Measurements from ENCODE around the gene CFAP77.

CFAP77 gene

GRCh38 chr9:132546148-132547051 lies 136.4 kb downstream of the CFAP77 start (continued):
- TF ChIP-seq ZNF792 (tag by site-specific recombination; IDR thresholded peaks at IDR 0.05) (no peak), ZNF658 (tag by site-specific recombination; IDR thresholded peaks at IDR 0.05) (no peak), ZNF354C (tag by site-specific recombination; IDR thresholded peaks at IDR 0.05; ENCODE audit: borderline replicate concordance, low read depth) (no peak), ZFP69B (tag by site-specific recombination; IDR thresholded peaks at IDR 0.05) (peak; percentile 13; the same call in 1 of the 2 replicates), ZNF621 (tag by site-specific recombination; IDR thresholded peaks at IDR 0.05) (no peak), ZNF555 (tag by site-specific recombination; conservative IDR thresholded peaks at IDR 0.05) (no peak), ZNF169 (tag by site-specific recombination; IDR thresholded peaks at IDR 0.05) (no peak), ZSCAN16 (tag by site-specific recombination; IDR thresholded peaks at IDR 0.05) (peak; percentile 90), ZNF677 (tag by site-specific recombination; IDR thresholded peaks at IDR 0.05) (no peak), ZNF239 (tag by site-specific recombination; IDR thresholded peaks at IDR 0.05) (no peak), YY2 (tag by site-specific recombination; IDR thresholded peaks at IDR 0.05) (no peak), ZXDB (tag by site-specific recombination; IDR thresholded peaks at IDR 0.05) (no peak), ZBTB10 (tag by site-specific recombination; IDR thresholded peaks at IDR 0.05) (0 out of 2 replicates have a peak, but pooled peaks have one; percentile 45), ZNF155 (tag by site-specific recombination; IDR thresholded peaks at IDR 0.05) (no peak), KLF9 (tag by site-specific recombination; IDR thresholded peaks at IDR 0.05; ENCODE audit: low read depth) (peak; percentile 43; the same call in 1 of the 2 replicates), ZNF324 (tag by site-specific recombination; IDR thresholded peaks at IDR 0.05) (peak; percentile 35; the same call in 1 of the 2 replicates), ZNF560 (tag by site-specific recombination; IDR thresholded peaks at IDR 0.05; ENCODE audit: borderline replicate concordance) (no peak), ZNF416 (tag by site-specific recombination; IDR thresholded peaks at IDR 0.05) (no peak), ZFP41 (tag by site-specific recombination; IDR thresholded peaks at IDR 0.05; ENCODE audit: borderline replicate concordance) (no peak), PRDM1 (tag by site-specific recombination; IDR thresholded peaks at IDR 0.05) (no peak)
- TF ChIP-seq, protein P1, sequence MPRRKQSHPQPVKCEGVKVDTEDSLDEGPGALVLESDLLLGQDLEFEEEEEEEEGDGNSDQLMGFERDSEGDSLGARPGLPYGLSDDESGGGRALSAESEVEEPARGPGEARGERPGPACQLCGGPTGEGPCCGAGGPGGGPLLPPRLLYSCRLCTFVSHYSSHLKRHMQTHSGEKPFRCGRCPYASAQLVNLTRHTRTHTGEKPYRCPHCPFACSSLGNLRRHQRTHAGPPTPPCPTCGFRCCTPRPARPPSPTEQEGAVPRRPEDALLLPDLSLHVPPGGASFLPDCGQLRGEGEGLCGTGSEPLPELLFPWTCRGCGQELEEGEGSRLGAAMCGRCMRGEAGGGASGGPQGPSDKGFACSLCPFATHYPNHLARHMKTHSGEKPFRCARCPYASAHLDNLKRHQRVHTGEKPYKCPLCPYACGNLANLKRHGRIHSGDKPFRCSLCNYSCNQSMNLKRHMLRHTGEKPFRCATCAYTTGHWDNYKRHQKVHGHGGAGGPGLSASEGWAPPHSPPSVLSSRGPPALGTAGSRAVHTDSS (tag by site-specific recombination; IDR thresholded peaks at IDR 0.05) = no peak
- TF ChIP-seq, protein P2, sequence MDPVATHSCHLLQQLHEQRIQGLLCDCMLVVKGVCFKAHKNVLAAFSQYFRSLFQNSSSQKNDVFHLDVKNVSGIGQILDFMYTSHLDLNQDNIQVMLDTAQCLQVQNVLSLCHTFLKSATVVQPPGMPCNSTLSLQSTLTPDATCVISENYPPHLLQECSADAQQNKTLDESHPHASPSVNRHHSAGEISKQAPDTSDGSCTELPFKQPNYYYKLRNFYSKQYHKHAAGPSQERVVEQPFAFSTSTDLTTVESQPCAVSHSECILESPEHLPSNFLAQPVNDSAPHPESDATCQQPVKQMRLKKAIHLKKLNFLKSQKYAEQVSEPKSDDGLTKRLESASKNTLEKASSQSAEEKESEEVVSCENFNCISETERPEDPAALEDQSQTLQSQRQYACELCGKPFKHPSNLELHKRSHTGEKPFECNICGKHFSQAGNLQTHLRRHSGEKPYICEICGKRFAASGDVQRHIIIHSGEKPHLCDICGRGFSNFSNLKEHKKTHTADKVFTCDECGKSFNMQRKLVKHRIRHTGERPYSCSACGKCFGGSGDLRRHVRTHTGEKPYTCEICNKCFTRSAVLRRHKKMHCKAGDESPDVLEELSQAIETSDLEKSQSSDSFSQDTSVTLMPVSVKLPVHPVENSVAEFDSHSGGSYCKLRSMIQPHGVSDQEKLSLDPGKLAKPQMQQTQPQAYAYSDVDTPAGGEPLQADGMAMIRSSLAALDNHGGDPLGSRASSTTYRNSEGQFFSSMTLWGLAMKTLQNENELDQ (tag by site-specific recombination; IDR thresholded peaks at IDR 0.05; ENCODE audit: low read depth) = no peak
- TF ChIP-seq, protein P3, sequence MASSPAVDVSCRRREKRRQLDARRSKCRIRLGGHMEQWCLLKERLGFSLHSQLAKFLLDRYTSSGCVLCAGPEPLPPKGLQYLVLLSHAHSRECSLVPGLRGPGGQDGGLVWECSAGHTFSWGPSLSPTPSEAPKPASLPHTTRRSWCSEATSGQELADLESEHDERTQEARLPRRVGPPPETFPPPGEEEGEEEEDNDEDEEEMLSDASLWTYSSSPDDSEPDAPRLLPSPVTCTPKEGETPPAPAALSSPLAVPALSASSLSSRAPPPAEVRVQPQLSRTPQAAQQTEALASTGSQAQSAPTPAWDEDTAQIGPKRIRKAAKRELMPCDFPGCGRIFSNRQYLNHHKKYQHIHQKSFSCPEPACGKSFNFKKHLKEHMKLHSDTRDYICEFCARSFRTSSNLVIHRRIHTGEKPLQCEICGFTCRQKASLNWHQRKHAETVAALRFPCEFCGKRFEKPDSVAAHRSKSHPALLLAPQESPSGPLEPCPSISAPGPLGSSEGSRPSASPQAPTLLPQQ (tag by site-specific recombination; IDR thresholded peaks at IDR 0.05) = peak; percentile 79
- TF ChIP-seq, protein P4, sequence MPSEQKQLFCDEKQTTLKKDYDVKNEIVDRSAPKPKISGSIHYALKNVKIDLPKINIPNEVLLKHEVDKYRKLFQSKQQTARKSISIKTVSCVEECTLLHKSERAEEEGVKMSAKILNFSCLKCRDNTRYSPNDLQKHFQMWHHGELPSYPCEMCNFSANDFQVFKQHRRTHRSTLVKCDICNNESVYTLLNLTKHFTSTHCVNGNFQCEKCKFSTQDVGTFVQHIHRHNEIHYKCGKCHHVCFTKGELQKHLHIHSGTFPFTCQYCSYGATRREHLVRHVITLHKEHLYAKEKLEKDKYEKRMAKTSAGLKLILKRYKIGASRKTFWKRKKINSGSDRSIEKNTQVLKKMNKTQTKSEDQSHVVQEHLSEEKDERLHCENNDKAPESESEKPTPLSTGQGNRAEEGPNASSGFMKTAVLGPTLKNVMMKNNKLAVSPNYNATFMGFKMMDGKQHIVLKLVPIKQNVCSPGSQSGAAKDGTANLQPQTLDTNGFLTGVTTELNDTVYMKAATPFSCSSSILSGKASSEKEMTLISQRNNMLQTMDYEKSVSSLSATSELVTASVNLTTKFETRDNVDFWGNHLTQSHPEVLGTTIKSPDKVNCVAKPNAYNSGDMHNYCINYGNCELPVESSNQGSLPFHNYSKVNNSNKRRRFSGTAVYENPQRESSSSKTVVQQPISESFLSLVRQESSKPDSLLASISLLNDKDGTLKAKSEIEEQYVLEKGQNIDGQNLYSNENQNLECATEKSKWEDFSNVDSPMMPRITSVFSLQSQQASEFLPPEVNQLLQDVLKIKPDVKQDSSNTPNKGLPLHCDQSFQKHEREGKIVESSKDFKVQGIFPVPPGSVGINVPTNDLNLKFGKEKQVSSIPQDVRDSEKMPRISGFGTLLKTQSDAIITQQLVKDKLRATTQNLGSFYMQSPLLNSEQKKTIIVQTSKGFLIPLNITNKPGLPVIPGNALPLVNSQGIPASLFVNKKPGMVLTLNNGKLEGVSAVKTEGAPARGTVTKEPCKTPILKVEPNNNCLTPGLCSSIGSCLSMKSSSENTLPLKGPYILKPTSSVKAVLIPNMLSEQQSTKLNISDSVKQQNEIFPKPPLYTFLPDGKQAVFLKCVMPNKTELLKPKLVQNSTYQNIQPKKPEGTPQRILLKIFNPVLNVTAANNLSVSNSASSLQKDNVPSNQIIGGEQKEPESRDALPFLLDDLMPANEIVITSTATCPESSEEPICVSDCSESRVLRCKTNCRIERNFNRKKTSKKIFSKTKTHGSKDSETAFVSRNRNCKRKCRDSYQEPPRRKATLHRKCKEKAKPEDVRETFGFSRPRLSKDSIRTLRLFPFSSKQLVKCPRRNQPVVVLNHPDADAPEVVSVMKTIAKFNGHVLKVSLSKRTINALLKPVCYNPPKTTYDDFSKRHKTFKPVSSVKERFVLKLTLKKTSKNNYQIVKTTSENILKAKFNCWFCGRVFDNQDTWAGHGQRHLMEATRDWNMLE (tag by site-specific recombination; conservative IDR thresholded peaks at IDR 0.05; ENCODE audit: low read depth) = no peak
- TF ChIP-seq, protein P5, sequence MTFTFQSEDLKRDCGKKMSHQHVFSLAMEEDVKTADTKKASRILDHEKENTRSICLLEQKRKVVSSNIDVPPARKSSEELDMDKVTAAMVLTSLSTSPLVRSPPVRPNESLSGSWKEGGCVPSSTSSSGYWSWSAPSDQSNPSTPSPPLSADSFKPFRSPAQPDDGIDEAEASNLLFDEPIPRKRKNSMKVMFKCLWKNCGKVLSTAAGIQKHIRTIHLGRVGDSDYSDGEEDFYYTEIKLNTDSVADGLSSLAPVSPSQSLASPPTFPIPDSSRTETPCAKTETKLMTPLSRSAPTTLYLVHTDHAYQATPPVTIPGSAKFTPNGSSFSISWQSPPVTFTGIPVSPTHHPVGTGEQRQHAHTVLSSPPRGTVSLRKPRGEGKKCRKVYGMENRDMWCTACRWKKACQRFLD (tag by site-specific recombination; IDR thresholded peaks at IDR 0.05) = no peak
